OCI-LY3 (cell line): ENCODE data around the gene ACSF2.

Experiments used
- EZH2phosphoT487 ChIP-seq: fragments of 200-600 bp; shearing (Covaris generic); IDR thresholded peaks from 2 replicates; pipeline ENCODE4 v1.6.1; 2018; ENCODE audit warnings: antibody characterized with exemption, mixed run types, low read depth
- TF ChIP-seq, protein P1 (sequence below): fragments of 200-600, 300-600 bp; sonication (generic); IDR thresholded peaks from 2 replicates; pipeline ENCODE4 v1.5.1; 2014; ENCODE audit warnings: antibody characterized with exemption, low read length, low read depth

GRCh38 chr17:50414808-50415207 lies 11.2 kb upstream of the ACSF2 start:
- TF ChIP-seq, protein P1, sequence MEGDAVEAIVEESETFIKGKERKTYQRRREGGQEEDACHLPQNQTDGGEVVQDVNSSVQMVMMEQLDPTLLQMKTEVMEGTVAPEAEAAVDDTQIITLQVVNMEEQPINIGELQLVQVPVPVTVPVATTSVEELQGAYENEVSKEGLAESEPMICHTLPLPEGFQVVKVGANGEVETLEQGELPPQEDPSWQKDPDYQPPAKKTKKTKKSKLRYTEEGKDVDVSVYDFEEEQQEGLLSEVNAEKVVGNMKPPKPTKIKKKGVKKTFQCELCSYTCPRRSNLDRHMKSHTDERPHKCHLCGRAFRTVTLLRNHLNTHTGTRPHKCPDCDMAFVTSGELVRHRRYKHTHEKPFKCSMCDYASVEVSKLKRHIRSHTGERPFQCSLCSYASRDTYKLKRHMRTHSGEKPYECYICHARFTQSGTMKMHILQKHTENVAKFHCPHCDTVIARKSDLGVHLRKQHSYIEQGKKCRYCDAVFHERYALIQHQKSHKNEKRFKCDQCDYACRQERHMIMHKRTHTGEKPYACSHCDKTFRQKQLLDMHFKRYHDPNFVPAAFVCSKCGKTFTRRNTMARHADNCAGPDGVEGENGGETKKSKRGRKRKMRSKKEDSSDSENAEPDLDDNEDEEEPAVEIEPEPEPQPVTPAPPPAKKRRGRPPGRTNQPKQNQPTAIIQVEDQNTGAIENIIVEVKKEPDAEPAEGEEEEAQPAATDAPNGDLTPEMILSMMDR = no peak
- TF ChIP-seq EZH2phosphoT487 = no peak
